Endothelial cell of umbilical vein (primary cell): ENCODE measurements around the gene ITPR1.

Source experiments
- CTCF ChIP-seq, 2 donors: IDR thresholded peaks; 1 replicate in 1 of 2; 2 replicates in 1 of 2; pipeline ENCODE4 v1.5.1; 2011; ENCODE audit warnings: low read length in 2 of 2, mild to moderate bottlenecking in 2 of 2, moderate library complexity in 2 of 2, control low read depth in 1 of 2, inconsistent platforms in 1 of 2, low read depth in 1 of 2; ENCODE audit not compliant: insufficient read depth in 1 of 2; ENCODE audit errors: extremely low read depth in 1 of 2
- EZH2 ChIP-seq: IDR thresholded peaks from 2 replicates; pipeline ENCODE4 v1.6.1; 2012; ENCODE audit warnings: borderline replicate concordance, low read depth, mild to moderate bottlenecking, moderate library complexity, low read length, inconsistent platforms; ENCODE audit not compliant: severe bottlenecking
- MAX ChIP-seq: IDR thresholded peaks from 2 replicates; pipeline ENCODE4 v1.6.1; 2011; ENCODE audit not compliant: insufficient read depth, insufficient read length
- POLR2A ChIP-seq: IDR thresholded peaks from 2 replicates; pipeline ENCODE4 v1.6.1; 2012; ENCODE audit warnings: low read depth, mild to moderate bottlenecking, control low read depth, low read length

- TF ChIP-seq CTCF (IDR thresholded peaks at IDR 0.05; ENCODE audit: extremely low read depth in 1 of 2, insufficient read depth in 1 of 2, low read depth in 1 of 2, low read length in 2 of 2) = no peak
- no peak for TF ChIP-seq POLR2A
- no peak for TF ChIP-seq EZH2
- TF ChIP-seq MAX = no peak
These were observed 371.4 kb downstream of the ITPR1 start for GRCh38 chr3:4864503-4864902.
